Testis (tissue), 2 donors: Measurements from ENCODE around the gene MGAT5.

Experiments
- CTCF ChIP-seq, 3 experiments: fragments of 450-650 bp in 2 of 3; fragments of 200-600 bp in 1 of 3; sonication (generic) in 1 of 3; IDR thresholded peaks; one replicate each; pipeline ENCODE4 v1.5.1; 2016 to 2019; ENCODE audit warnings: antibody characterized with exemption in 3 of 3, mild to moderate bottlenecking in 2 of 3, moderate library complexity in 1 of 3
- POLR2A ChIP-seq: fragments of 450-650 bp; IDR thresholded peaks from one replicate; pipeline ENCODE4 v1.6.1; 2017; ENCODE audit warnings: antibody characterized with exemption, mild to moderate bottlenecking, moderate library complexity

- TF ChIP-seq CTCF (IDR thresholded peaks at IDR 0.05) (no peak), POLR2A (no peak)
Measured at GRCh38 chr2:134325696-134326095, 71.8 kb downstream of the MGAT5 start.
